Esophagus muscularis mucosa (tissue), 4 donors: ENCODE data around the gene PRSS21.

Experiments used
- EP300 ChIP-seq: sonication (generic); formaldehyde crosslinking; IDR thresholded peaks from one replicate; pipeline ENCODE4 v1.6.1; 2017; ENCODE audit warnings: antibody characterized with exemption
- POLR2AphosphoS5 ChIP-seq, 2 donors: sonication (generic); formaldehyde crosslinking; IDR thresholded peaks; one replicate each; pipeline ENCODE4 v1.6.1; 2017; ENCODE audit warnings: antibody characterized with exemption in 2 of 2
- TF ChIP-seq, protein P1 (sequence below), 3 experiments: fragments of 200-600 bp in 2 of 3; fragments of 450-650 bp in 1 of 3; sonication (generic) in 2 of 3; IDR thresholded peaks; one replicate each; pipeline ENCODE4 v1.5.1; 2017 to 2019; ENCODE audit warnings: antibody characterized with exemption in 3 of 3, mild to moderate bottlenecking in 2 of 3, moderate library complexity in 1 of 3

DNA sequence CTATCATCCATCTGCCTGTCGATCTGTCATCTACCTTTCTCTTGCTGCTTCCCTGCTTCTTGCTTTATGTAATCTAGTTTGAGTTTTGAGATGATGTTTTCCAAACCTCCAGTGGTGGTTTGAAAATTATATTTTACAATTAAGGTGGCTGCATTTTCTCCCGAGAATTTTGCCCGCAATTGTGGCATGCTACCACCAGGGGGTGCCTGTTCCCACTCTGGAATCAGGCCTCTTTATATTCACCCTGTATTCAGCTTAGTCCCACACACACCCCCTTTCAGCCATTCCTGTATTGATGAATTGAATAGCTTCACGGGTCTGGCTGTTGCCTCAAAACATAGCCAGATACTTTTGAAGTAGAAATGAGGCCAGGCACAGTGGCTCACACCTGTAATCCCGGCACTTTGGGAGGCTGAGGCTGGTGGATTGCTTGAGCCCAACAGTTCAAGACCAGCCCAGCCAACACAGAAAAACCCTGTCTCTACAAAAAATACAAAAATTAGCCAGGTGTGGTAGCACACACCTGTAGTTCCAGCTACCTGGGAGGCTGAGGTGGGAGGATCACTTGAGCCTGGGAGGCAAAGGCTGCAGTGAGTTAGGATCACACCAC, 37.8 kb downstream of the PRSS21 start:
- TF ChIP-seq, protein P1, sequence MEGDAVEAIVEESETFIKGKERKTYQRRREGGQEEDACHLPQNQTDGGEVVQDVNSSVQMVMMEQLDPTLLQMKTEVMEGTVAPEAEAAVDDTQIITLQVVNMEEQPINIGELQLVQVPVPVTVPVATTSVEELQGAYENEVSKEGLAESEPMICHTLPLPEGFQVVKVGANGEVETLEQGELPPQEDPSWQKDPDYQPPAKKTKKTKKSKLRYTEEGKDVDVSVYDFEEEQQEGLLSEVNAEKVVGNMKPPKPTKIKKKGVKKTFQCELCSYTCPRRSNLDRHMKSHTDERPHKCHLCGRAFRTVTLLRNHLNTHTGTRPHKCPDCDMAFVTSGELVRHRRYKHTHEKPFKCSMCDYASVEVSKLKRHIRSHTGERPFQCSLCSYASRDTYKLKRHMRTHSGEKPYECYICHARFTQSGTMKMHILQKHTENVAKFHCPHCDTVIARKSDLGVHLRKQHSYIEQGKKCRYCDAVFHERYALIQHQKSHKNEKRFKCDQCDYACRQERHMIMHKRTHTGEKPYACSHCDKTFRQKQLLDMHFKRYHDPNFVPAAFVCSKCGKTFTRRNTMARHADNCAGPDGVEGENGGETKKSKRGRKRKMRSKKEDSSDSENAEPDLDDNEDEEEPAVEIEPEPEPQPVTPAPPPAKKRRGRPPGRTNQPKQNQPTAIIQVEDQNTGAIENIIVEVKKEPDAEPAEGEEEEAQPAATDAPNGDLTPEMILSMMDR (IDR thresholded peaks at IDR 0.05) = peak in 1 of 3 experiments; percentile 9
- TF ChIP-seq EP300 (no peak), POLR2AphosphoS5 (IDR thresholded peaks at IDR 0.05) (no peak)
